B cell (primary cell): ENCODE data around the gene PARD3. TPM values are rescaled to one million over a fixed set of nuclear protein-coding genes. Genes with fewer than 3 reads are reported as not detected.

Experiments used
- ATAC-seq: fragments of 200-7000 bp; cut with Tn5 transposase; one replicate; pipeline ENCODE4 v1.10.0; 2021; ENCODE audit warnings: low read depth, mild to moderate bottlenecking, moderate number of reproducible peaks, moderate library complexity
- CTCF ChIA-PET: fragments of 350-600 bp; sonication (Branson Sonifier 250); formaldehyde crosslinking; loops from one replicate; lab custom pipeline; 2021; ENCODE audit warnings: antibody characterized with exemption, inconsistent platforms; lab: Charles Lee
- POLR2A ChIA-PET: fragments of 350-600 bp; sonication (Branson Sonifier 250); formaldehyde crosslinking; loops from one replicate; lab custom pipeline; 2021; ENCODE audit warnings: antibody characterized with exemption; lab: Charles Lee
- DNase-seq: peaks from one replicate; pipeline ENCODE4 v3.0.0; 2013
- H2AFZ ChIP-seq: 2 replicates; pipeline ENCODE4 v1.6.1; 2012; ENCODE audit warnings: mild to moderate bottlenecking, low read depth, low read length; ENCODE audit not compliant: insufficient read depth, poor library complexity, severe bottlenecking
- H3K27ac ChIP-seq, 2 donors: 1 replicate in 1 of 2; 2 replicates in 1 of 2; pipeline ENCODE4 v1.5.1; 2012 to 2013; ENCODE audit warnings: low read length in 2 of 2, mild to moderate bottlenecking in 2 of 2, moderate library complexity in 1 of 2
- H3K27me3 ChIP-seq, 4 experiments: fragments of 200-600 bp in 1 of 4; sonication (generic) in 1 of 4; replicated peaks in 1 of 4; 1 replicate in 2 of 4; 2 replicates in 2 of 4; pipeline versions ENCODE4 v1.6.1 to v1.7.0; 2013 to 2016; ENCODE audit warnings: low read length in 3 of 4, mild to moderate bottlenecking in 2 of 4, mixed read lengths in 1 of 4, moderate library complexity in 1 of 4; ENCODE audit not compliant: insufficient read depth in 4 of 4, control insufficient read depth in 3 of 4; ENCODE audit errors: control extremely low read depth in 1 of 4
- H3K36me3 ChIP-seq, 2 experiments: replicated peaks in 1 of 2; 1 replicate in 1 of 2; 2 replicates in 1 of 2; pipeline versions ENCODE4 v1.6.1 to v1.7.1; 2013; ENCODE audit warnings: low read length in 1 of 2; ENCODE audit not compliant: insufficient read depth in 2 of 2, control insufficient read depth in 1 of 2; ENCODE audit errors: control extremely low read depth in 1 of 2, extremely low read depth in 1 of 2
- H3K4me1 ChIP-seq, 2 donors: fragments of 200-600 bp in 1 of 2; sonication (generic) in 1 of 2; 1 replicate in 1 of 2; 2 replicates in 1 of 2; pipeline versions ENCODE4 v1.5.1 to v1.6.1; 2013 to 2017; ENCODE audit warnings: low read length in 2 of 2; ENCODE audit not compliant: control insufficient read depth in 2 of 2, insufficient read depth in 2 of 2
- H3K4me2 ChIP-seq: replicated peaks from 2 replicates; pipeline ENCODE3; 2012; ENCODE audit warnings: mild to moderate bottlenecking, low read depth, low read length; ENCODE audit not compliant: poor library complexity, severe bottlenecking
- H3K4me3 ChIP-seq, 5 experiments: fragments of 200-600 bp in 1 of 5; sonication (generic) in 1 of 5; 1 replicate in 3 of 5; 2 replicates in 2 of 5; pipeline versions ENCODE4 v1.5.1 to v1.7.0; 2011 to 2016; ENCODE audit warnings: low read length in 4 of 5, mild to moderate bottlenecking in 4 of 5, low read depth in 2 of 5, control low read depth in 1 of 5, moderate library complexity in 1 of 5; ENCODE audit not compliant: insufficient read depth in 1 of 5; ENCODE audit errors: control extremely low read depth in 1 of 5, extremely low read depth in 1 of 5
- H3K79me2 ChIP-seq: fragments of 200-600 bp; sonication (generic); one replicate; pipeline ENCODE4 v1.6.0; 2016; ENCODE audit warnings: low read length; ENCODE audit not compliant: control insufficient read depth, insufficient read depth
- H3K9ac ChIP-seq: fragments of 200-600 bp; sonication (generic); 2 replicates; pipeline ENCODE4 v1.6.1; 2017; ENCODE audit warnings: mild to moderate bottlenecking, low read length, moderate library complexity
- H3K9me3 ChIP-seq, 3 donors: one replicate each; pipeline versions ENCODE4 v1.6.1 to v1.7.1; 2013; ENCODE audit warnings: low read length in 2 of 3; ENCODE audit not compliant: control insufficient read depth in 2 of 3, insufficient read depth in 1 of 3; ENCODE audit errors: control extremely low read depth in 1 of 3
- H4K20me1 ChIP-seq: 2 replicates; pipeline ENCODE4 v1.6.0; 2012; ENCODE audit warnings: mild to moderate bottlenecking, low read length; ENCODE audit not compliant: insufficient read depth, control insufficient read depth, poor library complexity, severe bottlenecking
- H3K27ac Mint-ChIP-seq: one replicate; pipeline ENCODE4 v1.8.0; 2021; ENCODE audit warnings: mixed read lengths
- H3K27me3 Mint-ChIP-seq: one replicate; pipeline ENCODE4 v1.8.0; 2021; ENCODE audit warnings: mixed read lengths
- H3K4me1 Mint-ChIP-seq: one replicate; pipeline ENCODE4 v1.8.0; 2021; ENCODE audit warnings: mixed read lengths
- H3K4me3 Mint-ChIP-seq: one replicate; pipeline ENCODE4 v1.8.0; 2021; ENCODE audit warnings: mixed read lengths
- H3K9me3 Mint-ChIP-seq: one replicate; pipeline ENCODE4 v1.8.0; 2022; ENCODE audit warnings: mixed read lengths; ENCODE audit not compliant: insufficient read depth
- CTCF ChIP-seq: fragments of 200-600 bp; IDR thresholded peaks from one replicate; pipeline ENCODE4 v1.8.0; 2022; ENCODE audit warnings: antibody characterized with exemption, mild to moderate bottlenecking
- EZH2 ChIP-seq: IDR thresholded peaks from 2 replicates; pipeline ENCODE4 v1.6.1; 2012; ENCODE audit warnings: borderline replicate concordance, low read depth, mild to moderate bottlenecking, moderate library complexity, low read length; ENCODE audit not compliant: insufficient read depth, poor library complexity, severe bottlenecking
- WGBS: methylation state at CpG from one replicate; pipeline ENCODE4 v1.1.5; 2013; ENCODE audit warnings: missing lambda C conversion rate; ENCODE audit not compliant: insufficient coverage; 5-methylcytosine and 5-hydroxymethylcytosine counted together
- intact Hi-C: fragments of 100-400 bp; cut with micrococcal nuclease; formaldehyde crosslinking; loops from one replicate; pipeline ENCODE4 v1.10.0; 2022
- polyA plus RNA-seq: library from polyadenylated mRNA; depleted of rRNA; stranded (reverse); fragments of >200 nt; gene quantifications from 2 replicates; pipeline ENCODE4 v1.2.3, GENCODE V29; 2012
- total RNA-seq, 2 donors: library from RNA; stranded (reverse); fragments of 120-200 nt in 1 of 2; gene quantifications; 1 replicate in 1 of 2; 2 replicates in 1 of 2; pipeline versions ENCODE4 v1.2.3 to v1.2.4, GENCODE V29; 2013 to 2022

The PARD3 gene
- total and polyA plus RNA-seq, 2 donors (not counting 1 experiment from before 2014, with no cell fraction given), result not detected

GRCh38 chr10:34626158-34626880 lies 188.8 kb downstream of the PARD3 start:
- Mint-ChIP-seq H3K27me3 (no peaks in the 10 kb centered on the region), H3K27ac (no peak overlapping the region), H3K4me1 (no peaks in the 10 kb centered on the region), H3K4me3 (no peak overlapping the region), H3K9me3 (no peaks in the 10 kb centered on the region)
- H3K27me3 ChIP-seq, result no peaks in the 10 kb centered on the region
- no peaks in the 10 kb centered on the region for H4K20me1 ChIP-seq
- DNase-seq (no peak), ATAC-seq (no peak)
- no peak overlapping the region for H3K27ac ChIP-seq
- WGBS, result no CpG with 5 or more reads among the region's 3 CpGs
- no peaks in the 10 kb centered on the region for H3K9me3 ChIP-seq
- TF ChIP-seq EZH2, result no peak
- no peak for TF ChIP-seq CTCF
- H3K4me2 ChIP-seq, result no peak overlapping the region
- H3K4me3 ChIP-seq, result no peak overlapping the region
- H3K79me2 ChIP-seq, result no peaks in the 10 kb centered on the region
- no peaks in the 10 kb centered on the region for H3K36me3 ChIP-seq
- CTCF ChIA-PET, result interaction anchor here (1.0 to 2.0 kb wide), 3 partner anchors 11 to 13 kb away, joined by 3 to 8 read pairs (median 4); no protein-coding TSS in a partner anchor
- H3K4me1 ChIP-seq, result no peaks in the 10 kb centered on the region
- no peak overlapping the region for H2AFZ ChIP-seq
- POLR2A ChIA-PET, result no interaction called here
- intact Hi-C loops, result no loop called here
- no peak overlapping the region for H3K9ac ChIP-seq
